ENCODE data around the gene GALNT13.

DNA sequence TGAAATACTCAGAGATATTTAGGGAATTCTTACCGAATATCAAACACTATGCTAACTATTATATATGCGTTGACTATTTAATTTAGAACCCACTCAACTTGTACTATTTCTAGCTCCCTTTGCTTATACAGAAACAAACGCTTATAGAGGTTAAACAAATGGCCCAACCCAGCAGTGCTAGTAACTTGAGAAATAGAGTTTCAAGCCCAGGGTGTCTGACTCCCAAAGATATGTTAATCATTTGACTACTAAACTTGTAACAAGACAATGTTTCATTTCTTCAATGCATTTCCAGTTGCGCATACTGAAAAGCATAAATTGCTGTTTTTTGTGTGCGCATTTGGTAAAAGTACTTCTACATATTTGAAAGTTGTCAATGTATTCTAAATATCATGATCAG is 310.3 kb downstream of the GALNT13 start:
- TF ChIP-seq CBX8 (IDR thresholded peaks at IDR 0.05), result no peak
- TF ChIP-seq, protein P1, sequence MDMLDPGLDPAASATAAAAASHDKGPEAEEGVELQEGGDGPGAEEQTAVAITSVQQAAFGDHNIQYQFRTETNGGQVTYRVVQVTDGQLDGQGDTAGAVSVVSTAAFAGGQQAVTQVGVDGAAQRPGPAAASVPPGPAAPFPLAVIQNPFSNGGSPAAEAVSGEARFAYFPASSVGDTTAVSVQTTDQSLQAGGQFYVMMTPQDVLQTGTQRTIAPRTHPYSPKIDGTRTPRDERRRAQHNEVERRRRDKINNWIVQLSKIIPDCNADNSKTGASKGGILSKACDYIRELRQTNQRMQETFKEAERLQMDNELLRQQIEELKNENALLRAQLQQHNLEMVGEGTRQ (IDR thresholded peaks at IDR 0.05), result no peak
- TF ChIP-seq RCOR1 (IDR thresholded peaks at IDR 0.05; ENCODE audit: low read depth, low read length), result no peak
- TF ChIP-seq, protein P2, sequence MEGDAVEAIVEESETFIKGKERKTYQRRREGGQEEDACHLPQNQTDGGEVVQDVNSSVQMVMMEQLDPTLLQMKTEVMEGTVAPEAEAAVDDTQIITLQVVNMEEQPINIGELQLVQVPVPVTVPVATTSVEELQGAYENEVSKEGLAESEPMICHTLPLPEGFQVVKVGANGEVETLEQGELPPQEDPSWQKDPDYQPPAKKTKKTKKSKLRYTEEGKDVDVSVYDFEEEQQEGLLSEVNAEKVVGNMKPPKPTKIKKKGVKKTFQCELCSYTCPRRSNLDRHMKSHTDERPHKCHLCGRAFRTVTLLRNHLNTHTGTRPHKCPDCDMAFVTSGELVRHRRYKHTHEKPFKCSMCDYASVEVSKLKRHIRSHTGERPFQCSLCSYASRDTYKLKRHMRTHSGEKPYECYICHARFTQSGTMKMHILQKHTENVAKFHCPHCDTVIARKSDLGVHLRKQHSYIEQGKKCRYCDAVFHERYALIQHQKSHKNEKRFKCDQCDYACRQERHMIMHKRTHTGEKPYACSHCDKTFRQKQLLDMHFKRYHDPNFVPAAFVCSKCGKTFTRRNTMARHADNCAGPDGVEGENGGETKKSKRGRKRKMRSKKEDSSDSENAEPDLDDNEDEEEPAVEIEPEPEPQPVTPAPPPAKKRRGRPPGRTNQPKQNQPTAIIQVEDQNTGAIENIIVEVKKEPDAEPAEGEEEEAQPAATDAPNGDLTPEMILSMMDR (IDR thresholded peaks at IDR 0.05), result no peak
- no peak for TF ChIP-seq REST (IDR thresholded peaks at IDR 0.05)
- no peak for TF ChIP-seq KDM1A (IDR thresholded peaks at IDR 0.05; ENCODE audit: low read depth)
